SIG-M5 treated with dmso at 0.1 percent for 504 hours (cell line): ENCODE data around the gene RPEL1.
A peak's percentile ranks its signal among the peaks of the same experiment; 100 is the strongest.
"Not testable (repeated sequence)": the region's sequence is repeated elsewhere in the genome, so short reads cannot be mapped to it uniquely, and the experiment has no call there.

Experiments
- DNase-seq: peaks from one replicate; lab custom pipeline; 2025; ENCODE audit not compliant: unreplicated experiment; lab: John Stamatoyannopoulos, UW

The RPEL1 gene

DNA sequence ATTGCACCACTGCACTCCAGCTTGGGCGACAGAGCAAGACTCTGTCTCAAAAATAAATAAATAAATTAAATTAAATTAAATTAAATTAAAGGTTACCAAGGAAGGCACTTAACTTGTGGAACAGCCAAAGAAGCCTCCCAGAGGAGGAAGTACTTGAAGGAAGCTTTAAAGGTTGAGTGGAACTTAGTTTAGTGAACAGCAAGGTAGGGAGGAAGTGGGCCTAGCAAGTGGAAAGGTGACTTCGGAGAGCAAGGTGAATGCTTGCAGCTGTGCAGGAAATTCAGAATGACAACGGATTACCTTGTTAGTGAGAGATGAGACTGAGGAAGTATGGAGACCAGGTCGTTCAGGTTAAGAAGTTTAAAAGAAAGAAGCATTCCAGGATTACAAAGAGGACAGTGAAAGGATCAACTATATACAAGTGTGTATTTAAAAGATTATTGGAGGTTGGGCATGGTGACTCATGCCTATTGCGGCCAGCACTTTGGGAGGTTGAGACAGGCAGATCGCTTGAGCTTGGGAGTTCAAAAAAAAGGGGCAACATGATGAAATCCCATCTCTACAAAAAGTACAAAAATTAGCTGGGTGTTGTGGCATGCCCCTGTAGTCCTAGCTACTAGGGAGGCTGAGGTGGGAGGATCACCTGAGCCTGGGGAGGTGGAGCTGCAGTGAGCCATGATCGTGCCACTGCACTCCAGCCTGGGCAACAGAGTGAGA is 12.8 kb upstream of the RPEL1 start:
- peak; percentile 28 for DNase-seq

DNA sequence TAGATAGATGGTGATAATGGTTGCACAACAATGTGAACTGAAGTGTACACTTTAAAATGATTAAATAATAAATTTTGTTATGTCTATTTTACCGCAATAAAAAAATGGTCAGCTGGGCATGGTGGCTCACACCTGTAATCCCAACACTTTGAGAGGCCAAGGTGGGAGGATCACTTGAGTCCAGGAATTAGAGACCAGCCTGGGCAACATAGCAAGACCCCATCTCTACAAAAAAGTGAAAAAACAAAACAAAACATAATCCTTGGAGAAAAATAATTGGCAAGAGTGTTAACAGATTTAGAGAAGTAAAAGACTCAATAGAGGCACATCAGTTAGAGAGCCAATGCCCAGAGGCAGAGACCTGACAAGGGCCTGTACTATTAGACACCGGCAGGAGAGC is 9.9 kb upstream of the RPEL1 start:
- no peak for DNase-seq

DNA sequence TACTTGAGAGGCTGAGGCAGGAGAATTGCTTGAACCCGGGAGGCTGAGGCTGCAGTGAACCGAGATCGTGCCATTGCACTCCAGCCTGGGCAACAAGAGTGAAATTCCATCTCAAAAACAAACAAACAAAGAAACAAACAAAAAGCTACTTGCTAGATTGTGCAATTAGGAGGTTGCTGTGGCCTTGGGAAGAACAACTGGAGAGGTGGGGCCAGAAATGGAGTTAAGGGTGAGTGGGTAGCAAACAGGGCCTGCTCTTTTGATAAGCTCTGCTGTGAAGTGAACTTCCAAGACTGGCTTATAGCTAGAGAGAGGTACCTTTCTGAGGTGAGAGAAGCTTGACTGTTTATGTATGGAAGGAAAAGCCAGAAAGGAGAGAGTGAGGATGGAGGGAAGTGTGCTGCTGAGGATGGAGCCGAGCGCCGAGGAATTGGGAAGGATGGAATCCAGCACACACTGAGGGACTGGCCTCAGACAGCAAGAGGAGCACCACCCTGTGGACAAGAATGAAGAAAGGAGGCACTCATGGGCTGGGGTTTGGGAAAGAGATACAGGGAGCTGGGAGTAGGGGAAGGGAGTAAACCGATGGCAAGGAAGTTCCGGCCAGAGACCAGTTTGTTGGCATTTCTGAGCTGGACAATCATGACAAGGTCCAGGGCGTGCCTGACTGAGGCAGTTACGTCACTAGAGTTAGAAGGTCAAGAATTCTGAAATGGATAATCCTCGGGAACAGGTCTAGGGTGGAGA is 7.0 kb upstream of the RPEL1 start:
- DNase-seq = peak; percentile 60

DNA sequence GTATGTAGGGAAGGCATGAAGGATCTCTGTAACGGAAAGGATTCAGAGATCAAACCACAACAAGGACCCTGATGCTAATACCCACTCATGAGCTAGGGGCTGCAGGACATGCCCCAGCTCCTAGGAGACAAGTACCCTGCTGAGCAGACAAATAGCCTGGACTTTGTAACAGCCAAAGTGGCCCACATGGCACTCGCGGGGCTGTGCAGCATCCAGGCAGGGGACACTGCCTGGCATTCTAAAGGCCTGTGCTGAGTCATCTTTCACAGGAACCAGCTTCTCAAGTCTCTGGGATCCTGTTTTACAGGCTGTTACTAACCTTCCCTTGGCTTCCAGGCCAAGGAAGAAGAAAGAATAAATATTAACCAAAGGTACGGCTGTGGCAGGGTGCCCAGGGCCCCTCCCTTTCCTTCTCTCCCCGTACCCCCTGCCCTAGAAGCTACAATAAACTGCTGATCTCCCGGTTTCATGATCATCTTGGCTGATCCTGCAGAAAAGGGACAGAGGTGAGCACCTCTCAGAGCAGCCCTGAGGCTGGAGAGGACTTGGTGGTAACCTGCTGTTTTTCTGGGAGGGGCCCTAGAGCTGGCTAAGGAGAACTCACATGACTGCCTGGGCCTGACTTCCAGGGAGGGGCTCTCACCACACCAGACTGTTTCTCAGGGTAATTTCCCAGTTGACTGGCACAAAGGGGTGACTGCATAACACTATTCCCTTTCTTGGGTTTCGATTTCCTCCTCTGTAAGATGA is 4.2 kb upstream of the RPEL1 start:
- peak; percentile 73 for DNase-seq

DNA sequence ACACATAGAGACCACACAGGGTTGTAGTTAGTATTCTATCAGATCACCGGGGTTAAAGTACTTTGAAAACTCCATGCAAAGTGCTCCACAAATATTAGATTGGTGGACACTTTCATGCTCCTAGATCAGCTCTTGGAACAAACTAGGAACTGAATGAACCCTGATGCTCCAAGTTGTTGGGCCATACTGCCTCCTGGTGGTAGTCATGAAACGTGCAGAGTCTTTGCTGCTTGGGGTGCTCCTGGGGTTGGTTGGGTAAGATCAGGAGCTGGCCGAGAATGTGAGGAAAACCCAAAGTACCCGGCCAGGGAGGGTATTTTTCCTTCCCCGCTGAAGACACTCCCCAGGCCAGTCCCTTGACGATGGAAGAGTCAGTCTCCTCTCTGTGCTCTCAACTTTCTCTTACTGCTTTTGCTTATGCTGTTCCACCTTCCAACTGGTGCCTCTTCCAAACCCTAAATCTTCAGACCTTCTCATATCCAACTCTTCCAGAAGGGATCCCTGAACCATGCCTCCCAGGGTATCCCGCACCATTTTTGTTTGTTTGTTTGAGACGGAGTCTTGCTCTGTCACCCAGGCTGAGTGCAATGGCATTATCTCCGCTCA is 918 bp upstream of the RPEL1 start:
- peak; percentile 70 for DNase-seq

DNA sequence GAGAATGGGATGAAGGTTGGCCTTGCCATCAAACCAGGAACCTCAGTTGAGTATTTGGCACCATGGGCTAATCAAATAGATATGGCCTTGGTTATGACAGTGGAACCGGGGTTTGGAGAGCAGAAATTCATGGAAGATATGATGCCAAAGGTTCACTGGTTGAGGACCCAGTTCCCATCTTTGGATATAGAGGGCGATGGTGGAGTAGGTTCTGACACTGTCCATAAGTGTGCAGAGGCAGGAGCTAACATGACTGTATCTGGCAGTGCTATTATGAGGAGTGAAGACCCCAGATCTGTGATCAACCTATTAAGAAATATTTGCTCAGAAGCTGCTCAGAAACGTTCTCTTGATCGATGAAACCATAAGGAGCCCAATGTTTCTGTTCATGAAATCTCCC is 637 bp downstream of the RPEL1 start:
- DNase-seq = no peak

DNA sequence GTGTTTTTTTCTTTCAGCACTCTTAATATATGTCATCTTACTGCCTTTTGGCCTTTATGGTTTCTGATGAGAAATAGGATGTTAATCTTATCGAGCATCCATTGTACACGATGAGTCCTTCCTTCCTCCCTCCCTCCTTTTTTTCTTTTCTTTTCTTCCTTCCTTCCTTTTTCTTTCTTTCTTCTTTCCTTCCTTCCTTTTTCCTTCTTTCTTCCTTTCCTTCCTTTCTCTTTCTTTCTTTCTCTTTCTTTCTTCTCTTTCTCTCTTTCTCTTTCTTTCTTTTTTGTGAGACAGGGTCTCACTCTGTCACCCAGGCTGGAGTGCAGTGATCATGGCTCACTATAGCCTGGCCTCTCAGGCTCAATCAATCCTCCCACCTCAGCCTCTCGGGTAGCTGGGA is 8.4 kb downstream of the RPEL1 start:
- DNase-seq = no peak

DNA sequence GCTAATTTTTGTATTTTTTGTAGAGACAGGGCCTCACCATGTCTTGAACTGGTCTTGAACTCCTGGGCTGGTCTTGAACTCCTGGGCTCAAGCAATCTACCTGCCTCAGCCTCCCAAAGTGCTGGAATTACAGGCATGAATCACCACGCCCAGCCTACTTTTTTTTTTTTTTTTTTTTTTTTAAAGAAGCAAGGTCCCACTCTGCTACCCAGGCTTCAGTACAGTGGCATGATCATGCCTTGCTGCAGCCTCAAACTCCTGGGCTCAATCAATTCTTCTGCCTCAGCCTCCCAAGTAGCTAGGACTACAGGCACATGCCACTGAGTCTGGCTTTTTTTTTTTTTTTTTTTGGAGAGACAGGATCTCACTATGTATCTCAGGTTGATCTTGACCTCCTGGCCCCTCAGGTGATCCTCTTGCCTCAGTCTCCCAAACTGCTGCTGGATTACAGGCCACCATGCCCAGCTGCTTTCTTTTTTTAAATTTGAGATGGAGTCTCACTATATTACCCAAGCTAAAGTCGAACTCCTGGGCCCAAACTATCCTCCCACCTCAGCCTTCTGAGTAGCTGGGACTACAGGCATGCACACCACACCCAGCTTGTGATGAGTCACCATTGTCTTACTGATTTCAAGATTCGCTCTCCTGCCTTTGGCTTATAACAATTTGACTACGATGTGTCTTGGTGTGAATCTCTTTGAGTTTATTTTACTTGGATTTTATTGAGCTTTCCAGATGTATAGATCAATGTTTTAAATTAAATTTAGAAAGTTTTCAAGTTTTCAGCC is 9.0 kb downstream of the RPEL1 start:
- DNase-seq = no peak

DNA sequence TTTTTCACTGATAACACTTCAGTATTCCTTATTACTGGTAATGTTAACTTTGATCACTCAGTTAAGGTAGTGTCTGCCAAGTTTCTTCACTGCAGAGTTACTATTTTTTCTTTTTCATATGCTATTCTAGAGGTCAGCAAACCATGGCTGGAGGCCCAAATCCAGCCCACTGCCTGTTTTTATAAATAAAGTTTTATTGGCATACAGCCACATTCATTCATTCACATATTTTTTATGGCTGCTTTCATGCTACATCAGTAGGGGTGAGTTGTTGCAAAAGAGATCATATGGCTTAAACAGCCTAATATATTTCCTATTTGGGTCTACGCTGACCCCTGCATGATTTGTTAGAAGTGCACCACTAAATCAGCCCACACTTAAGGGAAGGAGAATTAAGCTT is 10.9 kb downstream of the RPEL1 start:
- no peak for DNase-seq

DNA sequence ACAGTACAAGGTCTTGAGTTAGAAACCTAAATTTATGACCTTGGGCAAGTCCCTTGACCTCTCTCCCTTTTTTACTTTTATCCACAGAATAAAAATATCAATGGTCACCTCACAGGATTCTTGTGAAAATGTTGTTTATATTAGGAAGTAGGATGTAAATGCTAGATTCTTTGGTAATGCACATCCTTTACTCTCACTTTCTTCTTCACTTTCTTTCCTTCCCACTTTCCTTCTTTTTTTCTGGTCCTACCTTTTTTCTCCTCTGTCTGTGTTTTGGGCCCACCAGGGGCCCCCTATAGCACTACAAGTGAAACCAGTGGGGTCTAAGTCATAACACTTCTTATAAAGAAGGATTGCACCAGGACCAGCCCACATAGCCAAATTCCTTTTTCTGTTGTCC is 12.1 kb downstream of the RPEL1 start:
- DNase-seq = no peak

DNA sequence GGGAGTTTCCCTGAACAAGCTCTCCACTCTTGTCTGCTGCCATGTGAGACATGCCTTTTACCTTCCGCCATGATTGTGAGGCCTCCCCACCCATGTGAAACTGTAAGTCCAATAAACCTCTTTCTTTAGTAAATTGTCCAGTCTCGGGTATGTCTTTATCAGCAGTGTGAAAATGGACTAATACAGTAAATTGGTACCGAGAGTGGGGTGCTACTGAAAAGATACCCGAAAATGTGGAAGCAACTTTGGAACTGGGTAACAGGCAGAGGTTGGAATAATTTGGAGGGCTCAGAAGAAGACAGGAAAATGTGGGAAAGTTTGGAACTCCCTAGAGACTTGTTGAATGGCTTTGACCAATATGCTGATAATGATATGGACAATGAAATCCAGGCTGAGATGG is 13.2 kb downstream of the RPEL1 start:
- DNase-seq = not testable (repeated sequence)

DNA sequence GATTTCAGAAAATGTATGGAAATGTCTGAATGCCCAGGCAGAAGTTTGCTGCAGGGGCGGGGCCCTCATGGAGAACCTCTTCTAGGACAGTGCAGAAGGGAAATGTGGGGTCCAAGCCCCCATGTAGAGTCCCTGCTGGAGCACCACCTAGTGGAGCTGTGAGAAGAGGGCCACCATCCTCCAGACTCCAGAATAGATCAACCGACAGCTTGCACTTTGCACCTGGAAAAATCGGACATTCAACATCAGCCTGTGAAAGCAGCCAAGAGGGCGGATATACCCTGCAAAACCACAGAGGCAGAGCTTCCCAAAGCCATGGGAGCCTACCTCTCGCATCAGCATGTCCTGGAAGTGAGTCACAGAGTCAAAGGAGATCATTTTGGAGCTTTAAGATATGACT is 14.3 kb downstream of the RPEL1 start:
- DNase-seq = no peak

DNA sequence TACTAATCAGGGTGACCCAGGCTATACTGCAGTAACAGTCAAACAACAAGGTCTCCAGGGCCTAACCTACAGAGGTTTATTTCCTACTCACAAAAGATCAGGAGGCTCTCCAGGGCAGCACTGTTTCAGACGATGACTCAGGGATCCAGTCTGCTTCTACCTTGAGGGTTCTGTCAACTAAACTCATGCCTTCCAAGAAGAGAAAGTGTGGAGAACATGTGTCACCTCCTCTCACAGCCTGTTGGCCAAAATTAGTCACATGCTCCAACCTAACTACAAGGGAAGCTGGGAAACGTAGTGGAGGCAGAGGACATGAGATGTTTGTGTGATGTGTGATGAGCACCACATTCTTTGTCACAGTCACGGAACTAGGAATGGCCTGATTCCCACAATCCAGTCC is 16.5 kb downstream of the RPEL1 start:
- no peak for DNase-seq

DNA sequence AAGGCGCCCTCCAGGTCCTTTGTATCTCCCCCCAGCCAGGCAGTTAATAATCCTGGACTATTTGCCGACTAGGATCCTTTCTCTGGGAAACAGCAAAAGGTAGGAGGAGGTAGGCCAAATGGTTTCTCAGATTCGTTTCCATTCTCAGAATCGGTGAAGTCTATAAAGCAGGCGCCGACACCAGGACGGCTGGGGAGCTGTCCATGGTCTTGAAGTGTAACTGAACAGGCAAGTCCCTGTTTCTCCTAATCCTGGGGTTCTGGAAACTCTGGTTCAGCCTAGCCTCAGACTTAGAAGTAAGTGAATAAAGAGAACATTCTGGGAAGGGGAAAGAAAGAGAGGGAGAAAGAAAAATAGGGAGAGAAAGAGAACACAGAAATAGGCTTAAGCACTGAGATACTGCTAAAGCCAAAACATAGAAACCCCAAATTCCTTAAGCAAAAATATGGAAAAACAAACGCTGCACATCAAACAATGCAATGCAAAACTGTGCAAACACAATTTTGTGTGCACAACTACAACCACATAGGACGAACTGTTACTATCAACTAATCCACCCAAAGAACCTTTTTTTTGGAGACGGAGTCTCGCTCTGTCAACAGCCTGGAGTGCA is 20.1 kb downstream of the RPEL1 start:
- DNase-seq = no peak

DNA sequence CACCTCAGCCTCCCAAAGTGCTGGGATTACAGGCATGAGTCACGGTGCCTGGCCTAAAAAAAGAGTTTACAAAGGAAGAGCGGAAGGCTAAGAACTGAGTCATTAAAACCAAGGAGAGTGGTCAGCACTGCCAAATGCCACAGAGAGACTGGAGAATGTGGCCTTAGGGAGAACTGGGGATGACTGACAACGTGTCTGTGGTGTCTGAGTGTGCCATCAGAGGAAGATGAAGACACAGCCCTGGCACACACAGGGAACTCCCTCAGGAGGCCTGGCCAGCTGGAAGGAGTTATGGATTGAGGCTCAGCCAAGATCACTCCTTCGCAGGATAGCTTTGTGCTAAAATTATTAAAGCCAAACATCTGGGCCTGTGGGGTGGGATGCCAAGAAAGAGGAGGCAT is 27.4 kb downstream of the RPEL1 start:
- DNase-seq = no peak

DNA sequence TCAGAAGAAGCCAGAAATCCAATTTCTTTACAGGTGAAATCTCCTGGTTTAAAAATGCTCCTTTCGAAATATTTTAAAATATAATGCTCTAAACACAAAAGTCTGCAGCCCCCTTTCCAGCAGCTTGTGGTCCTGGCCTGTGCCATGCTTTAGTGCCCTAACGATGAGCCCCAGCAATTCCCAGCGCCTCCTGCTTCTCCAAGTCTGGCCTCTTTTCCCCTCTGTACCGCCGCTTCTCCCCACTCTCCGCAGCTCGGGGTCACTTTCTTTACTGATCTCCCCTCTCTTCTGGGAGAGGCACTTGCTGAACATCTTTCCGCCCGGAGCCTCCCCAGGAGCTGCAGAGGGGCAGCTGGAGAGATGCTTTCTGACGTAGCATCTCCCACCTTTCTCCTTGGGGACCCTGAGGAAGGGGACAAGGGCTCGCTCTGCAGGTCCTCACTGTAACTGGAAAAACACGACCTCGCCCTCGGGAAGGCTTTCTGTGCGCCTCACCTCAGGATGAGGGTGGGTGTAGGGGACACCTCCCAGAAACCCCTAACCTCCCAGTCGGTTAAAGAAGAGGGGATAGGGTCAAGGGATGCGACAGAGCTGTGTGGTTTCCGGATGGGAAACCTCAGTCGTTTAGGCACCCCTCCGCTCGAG is 30.7 kb downstream of the RPEL1 start:
- DNase-seq = no peak

DNA sequence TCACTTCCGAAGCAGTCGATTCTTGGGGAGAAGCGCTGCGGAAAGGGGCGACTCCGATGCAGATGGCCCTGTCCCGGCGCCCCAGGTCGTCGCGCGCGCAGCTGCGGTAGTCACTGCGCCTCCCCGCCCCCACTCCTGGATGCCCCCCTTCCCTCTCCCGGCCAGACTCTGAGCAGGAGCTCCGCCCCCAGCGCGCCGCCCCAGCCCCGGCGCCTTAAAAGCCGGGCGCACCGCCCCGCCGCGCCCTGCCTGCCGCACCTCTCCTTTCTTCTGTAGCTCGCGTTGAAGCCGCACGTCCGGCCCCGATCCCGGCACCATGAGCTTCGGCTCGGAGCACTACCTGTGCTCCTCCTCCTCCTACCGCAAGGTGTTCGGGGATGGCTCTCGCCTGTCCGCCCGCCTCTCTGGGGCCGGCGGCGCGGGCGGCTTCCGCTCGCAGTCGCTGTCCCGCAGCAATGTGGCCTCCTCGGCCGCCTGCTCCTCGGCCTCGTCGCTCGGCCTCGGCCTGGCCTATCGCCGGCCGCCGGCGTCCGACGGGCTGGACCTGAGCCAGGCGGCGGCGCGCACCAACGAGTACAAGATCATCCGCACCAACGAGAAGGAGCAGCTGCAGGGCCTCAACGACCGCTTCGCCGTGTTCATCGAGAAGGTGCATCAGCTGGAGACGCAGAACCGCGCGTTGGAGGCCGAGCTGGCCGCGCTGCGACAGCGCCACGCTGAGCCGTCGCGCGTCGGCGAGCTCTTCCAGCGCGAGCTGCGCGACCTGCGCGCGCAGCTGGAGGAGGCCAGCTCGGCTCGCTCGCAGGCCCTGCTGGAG is 31.4 kb downstream of the RPEL1 start, which contains the start of gene INA:
Gene INA (plus strand): TSS at position 243 of the 817 bp plus-strand sequence. CDS start 74 bp downstream, at position 317.
- DNase-seq = no peak

DNA sequence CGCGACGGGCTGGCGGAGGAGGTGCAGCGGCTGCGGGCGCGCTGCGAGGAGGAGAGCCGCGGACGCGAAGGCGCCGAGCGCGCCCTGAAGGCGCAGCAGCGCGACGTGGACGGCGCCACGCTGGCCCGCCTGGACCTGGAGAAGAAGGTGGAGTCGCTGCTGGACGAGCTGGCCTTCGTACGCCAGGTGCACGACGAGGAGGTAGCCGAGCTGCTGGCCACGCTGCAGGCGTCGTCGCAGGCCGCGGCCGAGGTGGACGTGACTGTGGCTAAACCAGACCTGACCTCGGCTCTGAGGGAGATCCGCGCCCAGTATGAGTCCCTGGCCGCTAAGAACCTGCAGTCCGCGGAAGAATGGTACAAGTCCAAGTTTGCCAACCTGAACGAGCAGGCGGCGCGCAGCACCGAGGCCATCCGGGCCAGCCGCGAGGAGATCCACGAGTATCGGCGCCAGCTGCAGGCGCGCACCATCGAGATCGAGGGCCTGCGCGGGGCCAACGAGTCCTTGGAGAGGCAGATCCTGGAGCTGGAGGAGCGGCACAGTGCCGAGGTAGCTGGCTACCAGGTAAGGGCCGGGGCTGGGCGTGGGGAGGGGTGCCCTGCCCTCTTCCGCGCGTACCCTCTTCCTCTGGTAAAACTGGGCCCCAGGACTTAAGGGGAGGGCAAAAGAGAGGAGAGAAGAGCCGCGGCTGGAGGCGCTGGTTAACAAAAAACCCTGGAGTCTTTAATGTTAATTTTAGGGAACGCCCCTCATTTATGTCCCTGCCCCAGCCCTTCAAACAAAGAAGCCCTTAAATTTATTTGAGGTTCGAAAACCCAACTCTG is 32.2 kb downstream of the RPEL1 start:
- DNase-seq = no peak
